ENCODE data around the gene UAP1L1. TPM values are rescaled to one million over a fixed set of nuclear protein-coding genes. Genes with fewer than 3 reads are reported as not detected.

UAP1L1 gene
- total and polyA plus RNA-seq, 2 experiments from 2014 or later, result 15.6 to 39.1 TPM

- H3K36me3 ChIP-seq (replicated peaks; ENCODE audit: insufficient read depth, low read depth), result no peaks in the 10 kb centered on the region
- no peaks in the 10 kb centered on the region for H3K27me3 ChIP-seq
- no peaks in the 10 kb centered on the region for H3K9me3 ChIP-seq (ENCODE audit: low read depth)
- H3K79me2 ChIP-seq, result peaks cover 20% of the 10 kb centered on the region
- peaks cover 2% of the 10 kb centered on the region for H4K20me1 ChIP-seq (ENCODE audit: insufficient read depth, poor library complexity, severe bottlenecking)
- peak within 1 kb of the TSS; percentile 88 for H3K27ac ChIP-seq
- H3K4me1 ChIP-seq (ENCODE audit: insufficient read depth), result peaks cover 17% of the 10 kb centered on the region
- WGBS (ENCODE audit: low lambda C conversion rate, missing lambda C conversion rate), result under 1% methylated on average over 79 of the region's 101 CpGs
- TF ChIP-seq CTCF (IDR thresholded peaks at IDR 0.05; ENCODE audit: poor library complexity) (no peak), EZH2 (IDR thresholded peaks at IDR 0.05; ENCODE audit: borderline replicate concordance) (no peak), EZH2phosphoT487 (IDR thresholded peaks at IDR 0.05; ENCODE audit: low read depth, severe bottlenecking, unreplicated experiment) (no peak)
- H3K4me2 ChIP-seq, result peak within 1 kb of the TSS; percentile 86
- peak within 1 kb of the TSS; percentile 52 for H2AFZ ChIP-seq
- H3K9me2 ChIP-seq (replicated peaks; ENCODE audit: insufficient read depth), result no peaks in the 10 kb centered on the region
- DNase-seq (ENCODE audit: low spot score), result peak; percentile 100
- peak within 1 kb of the TSS; percentile 37 for H3K4me3 ChIP-seq
Measured at GRCh38 chr9:137086531-137087408, 9.5 kb downstream of the UAP1L1 start, which contains the start of gene MAN1B1. Gene MAN1B1, plus strand, starts transcription at chr9:137086985. Its CDS starts 15 bp downstream, at chr9:137087000.

- Histone ChIP-seq H3K36me3 (replicated peaks; ENCODE audit: insufficient read depth, low read depth) (no peaks in the 10 kb centered on the region), H3K27ac (peak overlapping the region; percentile 83)
- 10% methylated on average over 22 of the region's 22 CpGs for WGBS (ENCODE audit: low lambda C conversion rate, missing lambda C conversion rate)
Measured at GRCh38 chr9:137087409-137087925, 10.2 kb downstream of the UAP1L1 start.

GRCh38 chr9:137088121-137088520 lies 10.8 kb downstream of the UAP1L1 start:
- Histone ChIP-seq H3K9me2 (replicated peaks; ENCODE audit: insufficient read depth) (no peaks in the 10 kb centered on the region), H3K4me1 (ENCODE audit: insufficient read depth) (peaks cover 16% of the 10 kb centered on the region), H3K79me2 (peaks cover 23% of the 10 kb centered on the region), H3K4me3 (no peak overlapping the region), H3K27me3 (no peaks in the 10 kb centered on the region), H3K9me3 (ENCODE audit: low read depth) (no peaks in the 10 kb centered on the region), H4K20me1 (ENCODE audit: insufficient read depth, poor library complexity, severe bottlenecking) (no peaks in the 10 kb centered on the region), H2AFZ (no peak overlapping the region), H3K27ac (no peak overlapping the region), H3K4me2 (peak overlapping the region; percentile 86), H3K36me3 (replicated peaks; ENCODE audit: insufficient read depth, low read depth) (no peaks in the 10 kb centered on the region)
- DNase-seq (ENCODE audit: low spot score), result no peak
- WGBS (ENCODE audit: low lambda C conversion rate, missing lambda C conversion rate), result 93% methylated on average over 5 of the region's 5 CpGs
- TF ChIP-seq EZH2phosphoT487 (IDR thresholded peaks at IDR 0.05; ENCODE audit: low read depth, severe bottlenecking, unreplicated experiment) (no peak), CTCF (IDR thresholded peaks at IDR 0.05; ENCODE audit: poor library complexity) (no peak), EZH2 (IDR thresholded peaks at IDR 0.05; ENCODE audit: borderline replicate concordance) (no peak)

More at GRCh38 chr9:137087409-137087925, 10.2 kb downstream of the UAP1L1 start:
- H3K4me1 ChIP-seq (ENCODE audit: insufficient read depth), result peaks cover 17% of the 10 kb centered on the region
- TF ChIP-seq EZH2 (IDR thresholded peaks at IDR 0.05; ENCODE audit: borderline replicate concordance) (no peak), CTCF (IDR thresholded peaks at IDR 0.05; ENCODE audit: poor library complexity) (no peak), EZH2phosphoT487 (IDR thresholded peaks at IDR 0.05; ENCODE audit: low read depth, severe bottlenecking, unreplicated experiment) (no peak)
- H3K4me2 ChIP-seq, result peak overlapping the region; percentile 86
- no peaks in the 10 kb centered on the region for H4K20me1 ChIP-seq (ENCODE audit: insufficient read depth, poor library complexity, severe bottlenecking)
- H3K4me3 ChIP-seq, result peak overlapping the region; percentile 37
- H3K79me2 ChIP-seq, result peaks cover 23% of the 10 kb centered on the region
- no peaks in the 10 kb centered on the region for H3K9me2 ChIP-seq (replicated peaks; ENCODE audit: insufficient read depth)
- H3K9me3 ChIP-seq (ENCODE audit: low read depth), result no peaks in the 10 kb centered on the region
- no peak for DNase-seq (ENCODE audit: low spot score)
- peak overlapping the region; percentile 52 for H2AFZ ChIP-seq
- no peaks in the 10 kb centered on the region for H3K27me3 ChIP-seq

Data from hepatocyte (in vitro differentiated cells).